Measurements from ENCODE around the gene SIK3.

The SIK3 gene

DNA sequence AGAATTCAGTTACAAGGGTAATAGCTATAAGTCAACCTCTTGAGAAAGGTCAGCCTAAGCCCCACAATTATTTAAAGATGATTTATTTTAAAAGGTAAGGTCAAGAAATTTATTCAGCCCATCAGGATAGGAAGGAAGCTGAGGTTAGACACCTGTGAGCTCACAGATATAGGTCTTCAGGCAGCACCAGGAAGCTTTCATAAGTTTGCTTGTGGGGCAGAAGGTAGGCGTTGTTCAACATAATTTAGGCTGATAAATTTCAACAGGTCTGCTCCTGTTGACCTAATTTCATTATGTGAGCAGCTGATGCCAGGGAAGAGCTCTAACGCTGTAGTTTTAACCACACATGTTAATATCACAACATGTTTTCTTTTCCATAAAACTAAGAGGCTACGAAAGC lies 142.7 kb downstream of the SIK3 start:
- H3K4me3 ChIP-seq (ENCODE audit: low read depth, low read length), result no peak overlapping the region
- DNase-seq (ENCODE audit: low read depth), result no peak

DNA sequence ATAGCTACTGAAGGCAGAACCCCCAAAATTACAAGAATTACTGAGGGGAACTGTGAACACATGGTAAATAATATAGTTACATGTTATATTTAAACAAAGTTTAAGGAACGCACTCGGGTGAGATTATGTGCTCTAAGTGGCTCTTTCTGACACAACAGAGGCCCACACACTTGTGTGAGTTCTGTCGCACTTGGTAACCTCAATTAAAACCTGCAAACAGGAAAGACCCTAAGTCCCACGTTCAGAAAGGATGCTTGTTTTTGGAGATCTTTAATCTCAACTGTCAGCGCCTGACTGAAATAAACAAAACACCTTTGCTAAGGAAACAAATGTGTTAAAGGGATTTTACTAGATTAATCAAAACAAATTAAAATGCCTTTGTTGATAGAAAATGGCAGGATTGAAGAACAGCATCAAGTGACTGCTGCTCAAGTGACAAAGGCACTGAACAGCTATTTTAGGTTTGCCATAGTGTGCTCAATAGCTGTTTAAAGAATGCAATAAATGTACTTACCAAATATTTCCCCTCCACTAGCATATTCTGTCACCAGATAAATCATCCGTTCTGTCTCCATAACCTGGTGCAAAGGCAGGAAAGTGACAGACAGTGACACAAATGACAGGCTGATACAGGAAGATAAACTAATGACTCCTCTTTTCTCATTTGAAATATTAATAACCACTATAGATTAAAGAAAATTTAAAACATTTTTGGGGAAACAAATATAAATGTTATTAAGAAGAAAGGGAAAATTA lies 144.5 kb downstream of the SIK3 start:
- no peak for TF ChIP-seq CTCF (IDR thresholded peaks at IDR 0.05; ENCODE audit: low read depth, low read length, missing control alignments)
- DNase-seq (ENCODE audit: low read depth), result no peak
- H3K4me3 ChIP-seq (ENCODE audit: low read depth, low read length), result no peak overlapping the region

More for the DNA sequence above, 142.7 kb downstream of the SIK3 start:
- TF ChIP-seq CTCF (IDR thresholded peaks at IDR 0.05; ENCODE audit: low read depth, low read length, missing control alignments), result no peak

- no peak for DNase-seq (ENCODE audit: low read depth)
- no peak overlapping the region for H3K4me3 ChIP-seq (ENCODE audit: low read depth, low read length)
- TF ChIP-seq CTCF (IDR thresholded peaks at IDR 0.05; ENCODE audit: low read depth, low read length, missing control alignments), result no peak
Observed at GRCh38 chr11:116951762-116952161, 146.5 kb downstream of the SIK3 start.

DNA sequence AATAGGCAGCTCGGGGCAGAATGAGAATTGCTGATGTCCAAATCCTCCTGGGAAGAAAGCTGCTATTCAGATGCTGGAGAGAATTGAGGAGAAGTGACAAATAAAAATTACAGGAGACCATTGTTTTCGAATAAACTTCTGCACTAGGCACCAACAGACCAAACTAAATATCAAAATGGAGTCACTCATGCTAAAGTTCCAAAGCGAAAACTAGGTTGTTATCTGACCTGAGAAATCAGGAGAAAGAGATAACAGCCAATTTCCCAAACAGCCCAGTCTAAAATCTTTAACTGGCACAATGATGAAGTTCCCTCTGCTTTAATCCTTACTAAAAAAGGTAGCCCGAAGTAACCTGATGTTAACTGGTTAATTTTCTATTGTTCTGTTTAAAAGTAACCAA lies 148.0 kb downstream of the SIK3 start:
- no peak overlapping the region for H3K4me3 ChIP-seq (ENCODE audit: low read depth, low read length)
- no peak for DNase-seq (ENCODE audit: low read depth)
- no peak for TF ChIP-seq CTCF (IDR thresholded peaks at IDR 0.05; ENCODE audit: low read depth, low read length, missing control alignments)

DNA sequence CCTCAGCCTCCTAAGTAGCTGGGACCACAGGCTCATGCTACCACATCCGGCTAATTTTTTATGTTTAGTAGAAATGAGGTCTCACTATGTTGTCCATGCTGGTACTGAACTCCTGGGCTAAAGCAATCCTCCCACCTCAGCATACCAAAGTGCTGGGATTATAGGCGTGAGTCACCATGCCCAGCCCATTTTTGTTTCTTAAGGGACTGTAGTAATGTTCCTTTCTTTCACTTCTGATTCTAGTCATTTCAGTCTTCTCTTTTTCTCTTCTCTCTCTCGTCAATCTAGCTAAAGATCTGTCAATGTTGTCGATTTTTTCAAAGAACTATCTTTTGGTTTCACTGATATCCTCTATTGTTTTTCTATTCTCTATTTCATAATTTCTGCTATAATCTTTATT lies 149.8 kb downstream of the SIK3 start:
- TF ChIP-seq CTCF (IDR thresholded peaks at IDR 0.05; ENCODE audit: low read depth, low read length, missing control alignments), result no peak
- no peak for DNase-seq (ENCODE audit: low read depth)
- no peak overlapping the region for H3K4me3 ChIP-seq (ENCODE audit: low read depth, low read length)

DNA sequence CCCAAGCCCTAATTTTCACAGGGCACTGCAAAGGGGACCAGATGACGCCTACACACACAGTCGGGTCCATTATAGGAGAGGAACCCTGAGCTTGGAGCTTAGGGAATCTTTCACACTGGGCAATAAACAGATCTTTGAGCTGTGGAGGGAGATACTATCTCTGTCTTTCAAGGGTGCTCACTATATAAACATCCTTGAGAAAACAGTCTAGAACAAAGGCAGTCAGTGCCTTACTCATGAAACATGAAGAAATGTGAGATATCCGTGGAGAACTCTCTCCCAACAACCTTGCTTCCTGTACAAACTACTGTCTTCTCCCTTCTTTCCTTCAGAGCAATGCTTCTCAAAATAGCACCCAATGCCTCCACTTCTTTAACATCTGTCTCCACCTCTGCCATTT lies 151.8 kb downstream of the SIK3 start:
- TF ChIP-seq CTCF (IDR thresholded peaks at IDR 0.05; ENCODE audit: low read depth, low read length, missing control alignments), result no peak
- no peak overlapping the region for H3K4me3 ChIP-seq (ENCODE audit: low read depth, low read length)
- DNase-seq (ENCODE audit: low read depth), result no peak

- no peak for TF ChIP-seq CTCF (IDR thresholded peaks at IDR 0.05; ENCODE audit: low read depth, low read length, missing control alignments)
- DNase-seq (ENCODE audit: low read depth), result no peak
- no peak overlapping the region for H3K4me3 ChIP-seq (ENCODE audit: low read depth, low read length)
Observed at GRCh38 chr11:116939499-116939898, 158.7 kb downstream of the SIK3 start.
